ENCODE results near the gene CHCHD10. TPM values are rescaled to one million over a fixed set of nuclear protein-coding genes. Genes with fewer than 3 reads are reported as not detected.

CHCHD10 gene
- total RNA-seq, 1 experiment from 2014 or later: 198 TPM

GRCh38 chr22:23720855-23721254 is 46.9 kb downstream of the CHCHD10 start (continued):
- TF ChIP-seq USF2 (CRISPR knock-in tag; IDR thresholded peaks at IDR 0.05) (no peak), OVOL2 (CRISPR knock-in tag; IDR thresholded peaks at IDR 0.05; ENCODE audit: borderline replicate concordance) (no peak)
- TF ChIP-seq, protein P1, sequence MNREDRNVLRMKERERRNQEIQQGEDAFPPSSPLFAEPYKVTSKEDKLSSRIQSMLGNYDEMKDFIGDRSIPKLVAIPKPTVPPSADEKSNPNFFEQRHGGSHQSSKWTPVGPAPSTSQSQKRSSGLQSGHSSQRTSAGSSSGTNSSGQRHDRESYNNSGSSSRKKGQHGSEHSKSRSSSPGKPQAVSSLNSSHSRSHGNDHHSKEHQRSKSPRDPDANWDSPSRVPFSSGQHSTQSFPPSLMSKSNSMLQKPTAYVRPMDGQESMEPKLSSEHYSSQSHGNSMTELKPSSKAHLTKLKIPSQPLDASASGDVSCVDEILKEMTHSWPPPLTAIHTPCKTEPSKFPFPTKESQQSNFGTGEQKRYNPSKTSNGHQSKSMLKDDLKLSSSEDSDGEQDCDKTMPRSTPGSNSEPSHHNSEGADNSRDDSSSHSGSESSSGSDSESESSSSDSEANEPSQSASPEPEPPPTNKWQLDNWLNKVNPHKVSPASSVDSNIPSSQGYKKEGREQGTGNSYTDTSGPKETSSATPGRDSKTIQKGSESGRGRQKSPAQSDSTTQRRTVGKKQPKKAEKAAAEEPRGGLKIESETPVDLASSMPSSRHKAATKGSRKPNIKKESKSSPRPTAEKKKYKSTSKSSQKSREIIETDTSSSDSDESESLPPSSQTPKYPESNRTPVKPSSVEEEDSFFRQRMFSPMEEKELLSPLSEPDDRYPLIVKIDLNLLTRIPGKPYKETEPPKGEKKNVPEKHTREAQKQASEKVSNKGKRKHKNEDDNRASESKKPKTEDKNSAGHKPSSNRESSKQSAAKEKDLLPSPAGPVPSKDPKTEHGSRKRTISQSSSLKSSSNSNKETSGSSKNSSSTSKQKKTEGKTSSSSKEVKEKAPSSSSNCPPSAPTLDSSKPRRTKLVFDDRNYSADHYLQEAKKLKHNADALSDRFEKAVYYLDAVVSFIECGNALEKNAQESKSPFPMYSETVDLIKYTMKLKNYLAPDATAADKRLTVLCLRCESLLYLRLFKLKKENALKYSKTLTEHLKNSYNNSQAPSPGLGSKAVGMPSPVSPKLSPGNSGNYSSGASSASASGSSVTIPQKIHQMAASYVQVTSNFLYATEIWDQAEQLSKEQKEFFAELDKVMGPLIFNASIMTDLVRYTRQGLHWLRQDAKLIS (CRISPR knock-in tag; IDR thresholded peaks at IDR 0.05; ENCODE audit: borderline replicate concordance): no peak

GRCh38 chr22:23718371-23719165 is 49.2 kb downstream of the CHCHD10 start:
- TF ChIP-seq, protein P2, sequence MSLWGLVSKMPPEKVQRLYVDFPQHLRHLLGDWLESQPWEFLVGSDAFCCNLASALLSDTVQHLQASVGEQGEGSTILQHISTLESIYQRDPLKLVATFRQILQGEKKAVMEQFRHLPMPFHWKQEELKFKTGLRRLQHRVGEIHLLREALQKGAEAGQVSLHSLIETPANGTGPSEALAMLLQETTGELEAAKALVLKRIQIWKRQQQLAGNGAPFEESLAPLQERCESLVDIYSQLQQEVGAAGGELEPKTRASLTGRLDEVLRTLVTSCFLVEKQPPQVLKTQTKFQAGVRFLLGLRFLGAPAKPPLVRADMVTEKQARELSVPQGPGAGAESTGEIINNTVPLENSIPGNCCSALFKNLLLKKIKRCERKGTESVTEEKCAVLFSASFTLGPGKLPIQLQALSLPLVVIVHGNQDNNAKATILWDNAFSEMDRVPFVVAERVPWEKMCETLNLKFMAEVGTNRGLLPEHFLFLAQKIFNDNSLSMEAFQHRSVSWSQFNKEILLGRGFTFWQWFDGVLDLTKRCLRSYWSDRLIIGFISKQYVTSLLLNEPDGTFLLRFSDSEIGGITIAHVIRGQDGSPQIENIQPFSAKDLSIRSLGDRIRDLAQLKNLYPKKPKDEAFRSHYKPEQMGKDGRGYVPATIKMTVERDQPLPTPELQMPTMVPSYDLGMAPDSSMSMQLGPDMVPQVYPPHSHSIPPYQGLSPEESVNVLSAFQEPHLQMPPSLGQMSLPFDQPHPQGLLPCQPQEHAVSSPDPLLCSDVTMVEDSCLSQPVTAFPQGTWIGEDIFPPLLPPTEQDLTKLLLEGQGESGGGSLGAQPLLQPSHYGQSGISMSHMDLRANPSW (CRISPR knock-in tag; conservative IDR thresholded peaks at IDR 0.05; ENCODE audit: low read depth): no peak
- TF ChIP-seq GABPB1 (CRISPR knock-in tag; IDR thresholded peaks at IDR 0.05) (no peak), EMX1 (CRISPR knock-in tag; IDR thresholded peaks at IDR 0.05) (no peak), IRF1 (CRISPR knock-in tag; IDR thresholded peaks at IDR 0.05) (no peak), ZNF121 (CRISPR knock-in tag; IDR thresholded peaks at IDR 0.05) (no peak), TEAD1 (CRISPR knock-in tag; IDR thresholded peaks at IDR 0.05) (no peak), TCF7 (CRISPR knock-in tag; IDR thresholded peaks at IDR 0.05; ENCODE audit: low read depth) (no peak), ZNF512 (CRISPR knock-in tag; IDR thresholded peaks at IDR 0.05; ENCODE audit: borderline replicate concordance) (no peak), ZNF416 (CRISPR knock-in tag; IDR thresholded peaks at IDR 0.05) (no peak), ZBTB43 (CRISPR knock-in tag; IDR thresholded peaks at IDR 0.05) (no peak), NR1H2 (CRISPR knock-in tag; IDR thresholded peaks at IDR 0.05) (no peak), ETV6 (CRISPR knock-in tag; IDR thresholded peaks at IDR 0.05) (no peak), SP1 (CRISPR knock-in tag; conservative IDR thresholded peaks at IDR 0.05) (no peak), ZNF396 (CRISPR knock-in tag; IDR thresholded peaks at IDR 0.05; ENCODE audit: borderline replicate concordance) (no peak), JUN (CRISPR knock-in tag; IDR thresholded peaks at IDR 0.05) (no peak), SMAD4 (CRISPR knock-in tag; IDR thresholded peaks at IDR 0.05) (no peak), GRHL2 (CRISPR knock-in tag; IDR thresholded peaks at IDR 0.05; ENCODE audit: insufficient replicate concordance, severe bottlenecking) (no peak)
- TF ChIP-seq, protein P3, sequence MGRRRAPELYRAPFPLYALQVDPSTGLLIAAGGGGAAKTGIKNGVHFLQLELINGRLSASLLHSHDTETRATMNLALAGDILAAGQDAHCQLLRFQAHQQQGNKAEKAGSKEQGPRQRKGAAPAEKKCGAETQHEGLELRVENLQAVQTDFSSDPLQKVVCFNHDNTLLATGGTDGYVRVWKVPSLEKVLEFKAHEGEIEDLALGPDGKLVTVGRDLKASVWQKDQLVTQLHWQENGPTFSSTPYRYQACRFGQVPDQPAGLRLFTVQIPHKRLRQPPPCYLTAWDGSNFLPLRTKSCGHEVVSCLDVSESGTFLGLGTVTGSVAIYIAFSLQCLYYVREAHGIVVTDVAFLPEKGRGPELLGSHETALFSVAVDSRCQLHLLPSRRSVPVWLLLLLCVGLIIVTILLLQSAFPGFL (CRISPR knock-in tag; IDR thresholded peaks at IDR 0.05; ENCODE audit: borderline replicate concordance): no peak
- TF ChIP-seq, protein P4, sequence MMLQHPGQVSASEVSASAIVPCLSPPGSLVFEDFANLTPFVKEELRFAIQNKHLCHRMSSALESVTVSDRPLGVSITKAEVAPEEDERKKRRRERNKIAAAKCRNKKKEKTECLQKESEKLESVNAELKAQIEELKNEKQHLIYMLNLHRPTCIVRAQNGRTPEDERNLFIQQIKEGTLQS (CRISPR knock-in tag; conservative IDR thresholded peaks at IDR 0.05): no peak
- Mint-ChIP-seq H3K27me3 (ENCODE audit: low read depth) (no peaks in the 10 kb centered on the region), H3K27ac (no peak overlapping the region), H3K4me1 (0 out of 2 replicates have a peak, but pooled peaks cover 4% of the 10 kb centered on the region), H3K4me3 (no peak overlapping the region), H3K36me3 (peaks cover 8% of the 10 kb centered on the region), H3K9me3 (no peaks in the 10 kb centered on the region)
- DNase-seq (ENCODE audit: low spot score) (no peak), ATAC-seq (no peak)
- POLR2A ChIA-PET: no interaction called here
- CTCF ChIA-PET: no interaction called here
